PC-3 (cell line): ENCODE results near the gene AK1.

Source experiments
- EZH2 ChIP-seq: fragments of 300-600 bp; sonication (generic); IDR thresholded peaks from one replicate; pipeline ENCODE4 v1.6.1; 2017; ENCODE audit warnings: antibody characterized with exemption, mild to moderate bottlenecking, low read length; ENCODE audit not compliant: unreplicated experiment
- TF ChIP-seq, protein P1 (sequence below): fragments of 300-600 bp; sonication (generic); conservative IDR thresholded peaks from 2 replicates; pipeline ENCODE4 v1.5.1; 2017; ENCODE audit warnings: antibody characterized with exemption, low read depth, mild to moderate bottlenecking, low read length

DNA sequence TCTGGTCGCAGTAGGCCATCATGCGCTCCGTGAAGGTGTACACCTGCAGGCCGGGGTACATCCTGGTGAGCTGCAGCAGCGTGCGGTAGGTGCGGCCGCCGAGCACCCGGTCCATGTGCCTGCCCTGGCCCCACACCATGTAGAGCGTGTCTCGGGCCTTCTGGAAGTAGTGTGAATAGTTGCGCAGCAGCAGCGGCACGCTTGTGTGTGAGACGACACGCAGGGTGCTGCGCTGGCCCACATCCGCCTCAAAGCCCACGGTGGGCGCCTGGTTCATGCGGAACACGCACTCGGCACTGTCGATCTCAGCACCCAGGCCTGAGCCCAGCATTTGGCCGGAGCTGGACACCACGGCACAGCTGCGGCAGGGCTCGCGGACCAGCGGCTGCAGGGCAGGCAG, 34.8 kb upstream of the AK1 start:
- TF ChIP-seq, protein P1, sequence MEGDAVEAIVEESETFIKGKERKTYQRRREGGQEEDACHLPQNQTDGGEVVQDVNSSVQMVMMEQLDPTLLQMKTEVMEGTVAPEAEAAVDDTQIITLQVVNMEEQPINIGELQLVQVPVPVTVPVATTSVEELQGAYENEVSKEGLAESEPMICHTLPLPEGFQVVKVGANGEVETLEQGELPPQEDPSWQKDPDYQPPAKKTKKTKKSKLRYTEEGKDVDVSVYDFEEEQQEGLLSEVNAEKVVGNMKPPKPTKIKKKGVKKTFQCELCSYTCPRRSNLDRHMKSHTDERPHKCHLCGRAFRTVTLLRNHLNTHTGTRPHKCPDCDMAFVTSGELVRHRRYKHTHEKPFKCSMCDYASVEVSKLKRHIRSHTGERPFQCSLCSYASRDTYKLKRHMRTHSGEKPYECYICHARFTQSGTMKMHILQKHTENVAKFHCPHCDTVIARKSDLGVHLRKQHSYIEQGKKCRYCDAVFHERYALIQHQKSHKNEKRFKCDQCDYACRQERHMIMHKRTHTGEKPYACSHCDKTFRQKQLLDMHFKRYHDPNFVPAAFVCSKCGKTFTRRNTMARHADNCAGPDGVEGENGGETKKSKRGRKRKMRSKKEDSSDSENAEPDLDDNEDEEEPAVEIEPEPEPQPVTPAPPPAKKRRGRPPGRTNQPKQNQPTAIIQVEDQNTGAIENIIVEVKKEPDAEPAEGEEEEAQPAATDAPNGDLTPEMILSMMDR, result no peak
- no peak for TF ChIP-seq EZH2
